RCC 7860 (cell line): ENCODE results near the gene ITIH4.

Source experiments
- DNase-seq: peaks from one replicate; pipeline ENCODE4 v3.0.0-alpha.2; 2015; ENCODE audit warnings: low spot score
- FAIRE-seq: peaks from 2 replicates; lab custom pipeline; 2012; peaks lifted over from hg19 to GRCh38; lab: Jason Lieb, UNC

Gene ITIH4

GRCh38 chr3:52773361-52774065 is 57.0 kb downstream of the ITIH4 start:
- DNase-seq (no peak), FAIRE-seq (no peak)

GRCh38 chr3:52771702-52772101 is 58.8 kb downstream of the ITIH4 start:
- no peak for FAIRE-seq
- DNase-seq, result no peak

GRCh38 chr3:52771334-52771681 is 59.2 kb downstream of the ITIH4 start:
- DNase-seq (no peak), FAIRE-seq (no peak)

GRCh38 chr3:52770496-52771333 is 59.8 kb downstream of the ITIH4 start, which contains the start of gene NEK4:
Gene NEK4 (minus strand): TSS chr3:52770940. CDS start chr3:52770746, 194 bp downstream.
- DNase-seq (peak; percentile 79), FAIRE-seq (no peak)

- no peak for FAIRE-seq
Measured at GRCh38 chr3:52769786-52770455, 60.6 kb downstream of the ITIH4 start.

GRCh38 chr3:52763466-52763865 is 67.0 kb downstream of the ITIH4 start:
- no peak for FAIRE-seq
- DNase-seq, result no peak

More at GRCh38 chr3:52769786-52770455, 60.6 kb downstream of the ITIH4 start:
- DNase-seq, result no peak
